Thyroid gland (tissue), 4 donors: Measurements from ENCODE around the gene FARP2.

Experiments
- POLR2A ChIP-seq, 2 donors: fragments of 450-650 bp; IDR thresholded peaks; one replicate each; pipeline ENCODE4 v1.6.1; 2017; ENCODE audit warnings: antibody characterized with exemption in 2 of 2, mild to moderate bottlenecking in 2 of 2, moderate library complexity in 1 of 2
- TF ChIP-seq, protein P1 (sequence below), 6 experiments: fragments of 200-600 bp in 3 of 6; fragments of 450-650 bp in 3 of 6; sonication (generic) in 3 of 6; IDR thresholded peaks; one replicate each; pipeline ENCODE4 v1.5.1; 2016 to 2019; ENCODE audit warnings: antibody characterized with exemption in 6 of 6, mild to moderate bottlenecking in 2 of 6, inconsistent platforms in 1 of 6, moderate library complexity in 1 of 6

DNA sequence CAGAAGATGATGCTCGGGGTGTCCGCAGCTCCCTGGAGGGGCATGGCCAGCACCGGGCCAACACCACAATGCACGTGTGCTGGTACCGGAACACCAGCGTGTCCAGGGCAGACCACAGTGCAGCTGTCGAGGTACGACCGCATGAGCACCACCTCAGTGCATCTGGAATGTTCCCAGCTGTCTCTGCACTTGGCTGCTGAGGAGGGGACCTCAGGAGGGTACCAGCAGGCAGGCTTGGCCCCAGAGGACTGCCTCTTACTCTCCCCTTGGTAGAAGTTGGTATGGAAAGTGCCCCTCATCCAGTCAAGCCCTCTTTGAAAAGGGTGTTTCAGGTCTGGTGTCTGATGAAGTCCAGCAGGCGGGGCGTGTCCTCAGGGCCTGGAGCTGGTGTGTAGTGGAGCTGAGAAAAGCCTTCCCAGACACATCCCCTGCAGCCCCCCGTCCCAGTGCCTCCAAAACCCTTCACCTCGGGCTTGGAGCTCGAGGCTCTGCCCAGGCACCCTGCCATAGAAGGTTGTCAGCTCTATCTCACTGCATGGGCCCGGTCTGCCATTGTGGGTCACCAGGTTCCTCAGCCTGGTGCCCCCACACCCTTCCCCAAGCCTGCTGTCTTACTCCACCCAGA, 135.6 kb downstream of the FARP2 start:
- TF ChIP-seq, protein P1, sequence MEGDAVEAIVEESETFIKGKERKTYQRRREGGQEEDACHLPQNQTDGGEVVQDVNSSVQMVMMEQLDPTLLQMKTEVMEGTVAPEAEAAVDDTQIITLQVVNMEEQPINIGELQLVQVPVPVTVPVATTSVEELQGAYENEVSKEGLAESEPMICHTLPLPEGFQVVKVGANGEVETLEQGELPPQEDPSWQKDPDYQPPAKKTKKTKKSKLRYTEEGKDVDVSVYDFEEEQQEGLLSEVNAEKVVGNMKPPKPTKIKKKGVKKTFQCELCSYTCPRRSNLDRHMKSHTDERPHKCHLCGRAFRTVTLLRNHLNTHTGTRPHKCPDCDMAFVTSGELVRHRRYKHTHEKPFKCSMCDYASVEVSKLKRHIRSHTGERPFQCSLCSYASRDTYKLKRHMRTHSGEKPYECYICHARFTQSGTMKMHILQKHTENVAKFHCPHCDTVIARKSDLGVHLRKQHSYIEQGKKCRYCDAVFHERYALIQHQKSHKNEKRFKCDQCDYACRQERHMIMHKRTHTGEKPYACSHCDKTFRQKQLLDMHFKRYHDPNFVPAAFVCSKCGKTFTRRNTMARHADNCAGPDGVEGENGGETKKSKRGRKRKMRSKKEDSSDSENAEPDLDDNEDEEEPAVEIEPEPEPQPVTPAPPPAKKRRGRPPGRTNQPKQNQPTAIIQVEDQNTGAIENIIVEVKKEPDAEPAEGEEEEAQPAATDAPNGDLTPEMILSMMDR (IDR thresholded peaks at IDR 0.05): no peak
- TF ChIP-seq POLR2A (IDR thresholded peaks at IDR 0.05): no peak
